Thymus (tissue), 11 donors: ENCODE results near the gene CAPS. TPM values are rescaled to one million over a fixed set of nuclear protein-coding genes. Genes with fewer than 3 reads are reported as not detected.

Experiments used
- DNase-seq, 9 donors: peaks; one replicate each; pipeline ENCODE4 v3.0.0-alpha.2; 2013; ENCODE audit warnings: low spot score in 9 of 9, low read depth in 6 of 9, missing footprints in 1 of 9
- H3K27ac ChIP-seq, 2 donors: one replicate each; pipeline ENCODE4 v1.5.1; 2013; ENCODE audit warnings: control low read depth in 1 of 2, low read depth in 1 of 2, low read length in 1 of 2, mild to moderate bottlenecking in 1 of 2, moderate library complexity in 1 of 2
- H3K27me3 ChIP-seq, 2 donors: one replicate each; pipeline ENCODE4 v1.5.1; 2013; ENCODE audit warnings: low read length in 1 of 2; ENCODE audit not compliant: control insufficient read depth in 2 of 2, insufficient read depth in 1 of 2
- H3K36me3 ChIP-seq, 2 donors: one replicate each; pipeline ENCODE4 v1.5.1; 2013; ENCODE audit warnings: low read length in 1 of 2, mild to moderate bottlenecking in 1 of 2, moderate library complexity in 1 of 2; ENCODE audit not compliant: control insufficient read depth in 2 of 2, insufficient read depth in 2 of 2
- H3K4me1 ChIP-seq, 2 donors: one replicate each; pipeline ENCODE4 v1.5.1; 2013; ENCODE audit warnings: low read length in 2 of 2; ENCODE audit not compliant: control insufficient read depth in 2 of 2, insufficient read depth in 2 of 2
- H3K4me3 ChIP-seq, 2 donors: one replicate each; pipeline ENCODE4 v1.5.1; 2013; ENCODE audit warnings: low read length in 2 of 2, control low read depth in 1 of 2, mild to moderate bottlenecking in 1 of 2
- H3K9me3 ChIP-seq, 2 donors: one replicate each; pipeline ENCODE4 v1.5.1; 2013; ENCODE audit warnings: low read length in 1 of 2, mild to moderate bottlenecking in 1 of 2; ENCODE audit not compliant: control insufficient read depth in 2 of 2, insufficient read depth in 1 of 2
- WGBS: extraction: QIAGEN DNeasy Blood & Tissue Kit; methylation state at CpG from one replicate; pipeline ENCODE4 v1.1.7; 2013; 5-methylcytosine and 5-hydroxymethylcytosine counted together
- polyA plus RNA-seq: library from polyadenylated mRNA; stranded (reverse); fragments of 200-250 nt; gene quantifications from one replicate; pipeline ENCODE4 v1.2.3, GENCODE V29; 2013
- total RNA-seq: library from RNA; stranded (reverse); fragments of 120-200 nt; gene quantifications from one replicate; pipeline ENCODE4 v1.2.4, GENCODE V29; 2013
- donor health status: healthy.

CAPS gene
- total and polyA plus RNA-seq, 2 donors, result 6.5 to 70.4 TPM

DNA sequence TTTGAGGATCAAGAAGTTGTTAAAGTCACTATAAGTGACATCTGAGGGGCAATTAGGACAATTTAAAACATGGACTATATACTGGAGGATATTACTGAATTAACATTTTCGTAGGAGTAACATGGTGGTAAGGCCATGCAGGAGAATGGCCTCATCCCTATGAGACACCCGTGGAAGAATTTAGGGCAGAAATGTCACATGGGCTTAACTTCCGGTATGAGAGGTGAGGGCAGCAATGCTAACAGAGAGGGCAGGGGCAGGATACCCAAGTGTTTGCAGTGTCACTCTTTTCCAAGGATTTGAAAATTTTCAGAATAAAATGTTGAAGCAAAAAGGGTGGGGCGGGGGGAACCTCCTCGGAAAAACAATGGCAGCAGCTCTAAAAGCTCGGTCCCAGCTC, 40.2 kb downstream of the CAPS start:
- Histone ChIP-seq H3K36me3 (peaks cover 11 to 21% of the 10 kb centered on the region in 2 donors), H3K27ac (no peak overlapping the region), H3K4me3 (no peak overlapping the region), H3K4me1 (peaks cover 68 to 86% of the 10 kb centered on the region in 2 donors), H3K27me3 (no peaks in the 10 kb centered on the region), H3K9me3 (no peaks in the 10 kb centered on the region)
- 78% methylated on average over 6 of the region's 6 CpGs for WGBS
- DNase-seq, result no peak

GRCh38 chr19:5955636-5955935, 41.5 kb downstream of the CAPS start:
- peaks cover 61 to 86% of the 10 kb centered on the region in 2 donors for H3K4me1 ChIP-seq
- H3K4me3 ChIP-seq, result no peak overlapping the region
- H3K9me3 ChIP-seq, result no peaks in the 10 kb centered on the region
- no peaks in the 10 kb centered on the region for H3K27me3 ChIP-seq
- DNase-seq, result no peak
- no peak overlapping the region for H3K27ac ChIP-seq
- WGBS, result 96% methylated on average over 3 of the region's 3 CpGs
- peaks cover 12 to 19% of the 10 kb centered on the region in 2 donors for H3K36me3 ChIP-seq

DNA sequence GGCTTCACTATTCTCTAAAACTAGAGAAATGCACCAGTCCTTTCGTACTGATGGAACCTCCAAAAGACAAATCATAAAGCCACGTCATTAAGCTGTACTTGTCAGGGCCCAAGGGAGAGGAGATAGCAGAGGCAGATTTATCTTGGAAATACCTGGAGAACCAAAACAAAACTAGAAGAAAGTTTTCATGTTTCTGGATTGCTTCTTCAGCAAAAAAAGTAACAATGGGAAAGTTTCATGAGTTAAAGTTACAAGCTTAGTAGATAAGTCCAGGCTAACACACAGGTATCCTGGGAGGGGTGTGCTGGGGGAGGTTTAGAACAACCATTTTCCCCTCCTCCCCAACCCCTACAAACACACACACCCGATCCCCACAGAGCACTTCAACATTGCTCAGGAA, 42.3 kb downstream of the CAPS start:
- Histone ChIP-seq H3K4me1 (peaks cover 59 to 86% of the 10 kb centered on the region in 2 donors), H3K4me3 (no peak overlapping the region), H3K36me3 (peaks cover 12 to 19% of the 10 kb centered on the region in 2 donors), H3K27me3 (no peaks in the 10 kb centered on the region), H3K27ac (no peak overlapping the region), H3K9me3 (no peaks in the 10 kb centered on the region)
- DNase-seq, result no peak
- WGBS, result 94% methylated on average over 3 of the region's 3 CpGs

GRCh38 chr19:5956728-5957127, 42.7 kb downstream of the CAPS start:
- H3K27me3 ChIP-seq, result no peaks in the 10 kb centered on the region
- 97% methylated on average over 12 of the region's 12 CpGs for WGBS
- H3K4me3 ChIP-seq, result no peak overlapping the region
- peaks cover 12 to 17% of the 10 kb centered on the region in 2 donors for H3K36me3 ChIP-seq
- H3K9me3 ChIP-seq, result no peaks in the 10 kb centered on the region
- no peak overlapping the region for H3K27ac ChIP-seq
- no peak for DNase-seq
- peaks cover 59 to 86% of the 10 kb centered on the region in 2 donors for H3K4me1 ChIP-seq

- H3K4me3 ChIP-seq, result no peak overlapping the region
- H3K9me3 ChIP-seq, result no peaks in the 10 kb centered on the region
- 95% methylated on average over 10 of the region's 10 CpGs for WGBS
- H3K4me1 ChIP-seq, result peaks cover 58 to 86% of the 10 kb centered on the region in 2 donors
- no peak overlapping the region for H3K27ac ChIP-seq
- H3K36me3 ChIP-seq, result peaks cover 12 to 15% of the 10 kb centered on the region in 2 donors
- DNase-seq, result no peak
- no peaks in the 10 kb centered on the region for H3K27me3 ChIP-seq
Measured at GRCh38 chr19:5957170-5957569, 43.1 kb downstream of the CAPS start.

DNA sequence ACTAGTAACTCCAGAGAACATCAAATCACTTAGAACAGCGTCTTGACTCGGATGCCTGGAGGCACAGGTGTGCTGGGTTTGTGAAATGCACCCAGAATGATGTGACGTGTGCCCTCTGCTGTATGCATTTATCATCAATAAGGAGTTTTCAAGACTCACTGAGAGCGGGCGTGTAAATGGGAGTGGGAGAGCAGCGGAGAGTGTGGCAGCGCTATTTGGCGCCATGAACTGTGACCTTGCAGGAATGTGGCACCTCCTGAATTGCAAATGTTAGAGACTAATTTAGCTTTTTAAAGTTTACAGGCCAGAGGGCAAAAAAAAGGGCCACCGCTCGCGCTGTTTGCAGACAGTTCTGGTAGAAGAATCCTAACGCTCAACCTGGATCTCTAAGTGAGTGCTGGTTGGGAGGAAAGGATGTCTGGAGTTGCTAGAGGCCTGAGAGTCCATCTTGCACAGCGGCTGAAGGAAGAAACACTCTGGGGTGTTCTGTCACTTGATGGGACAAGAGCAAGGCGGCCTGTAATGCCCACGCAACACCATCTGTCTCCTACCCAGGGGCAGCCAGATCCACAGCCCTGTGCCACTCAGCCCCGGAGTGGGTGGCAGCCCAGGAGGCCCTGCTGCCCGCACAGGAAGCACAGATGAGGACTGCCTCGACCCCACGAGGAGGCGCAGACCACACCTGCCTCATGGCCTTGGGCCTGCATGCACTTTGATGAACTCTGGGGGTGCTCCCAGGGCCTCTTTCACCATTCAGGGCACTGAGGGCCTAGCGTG, 44.2 kb downstream of the CAPS start:
- Histone ChIP-seq H3K4me1 (peaks cover 57 to 86% of the 10 kb centered on the region in 2 donors), H3K36me3 (peaks cover 12 to 15% of the 10 kb centered on the region in 2 donors), H3K4me3 (no peak overlapping the region), H3K27me3 (no peaks in the 10 kb centered on the region), H3K27ac (peak overlapping the region in 1 of 2 donors; percentile 67), H3K9me3 (no peaks in the 10 kb centered on the region)
- 83% methylated on average over 21 of the region's 21 CpGs for WGBS
- peak in 1 of 9 donors; percentile 54 for DNase-seq

- Histone ChIP-seq H3K27ac (peak overlapping the region in 1 of 2 donors; percentile 67), H3K36me3 (peaks cover 12 to 15% of the 10 kb centered on the region in 2 donors), H3K4me3 (no peak overlapping the region), H3K27me3 (no peaks in the 10 kb centered on the region), H3K9me3 (no peaks in the 10 kb centered on the region), H3K4me1 (peaks cover 58 to 86% of the 10 kb centered on the region in 2 donors)
- DNase-seq, result no peak
- WGBS, result 96% methylated on average over 10 of the region's 10 CpGs
Measured at GRCh38 chr19:5958851-5959122, 44.7 kb downstream of the CAPS start.

GRCh38 chr19:5959260-5960004, 45.4 kb downstream of the CAPS start:
- H3K4me1 ChIP-seq, result peaks cover 57 to 86% of the 10 kb centered on the region in 2 donors
- H3K36me3 ChIP-seq, result peaks cover 15 to 17% of the 10 kb centered on the region in 2 donors
- H3K27me3 ChIP-seq, result no peaks in the 10 kb centered on the region
- no peak for DNase-seq
- 98% methylated on average over 14 of the region's 14 CpGs for WGBS
- no peak overlapping the region for H3K4me3 ChIP-seq
- H3K9me3 ChIP-seq, result peaks cover 0 to 4% of the 10 kb centered on the region in 2 donors
- H3K27ac ChIP-seq, result no peak overlapping the region
